Measurements from ENCODE around the gene FUT8.

The FUT8 gene

GRCh38 chr14:65373671-65374039 is 38.9 kb upstream of the FUT8 start:
- no peak for TF ChIP-seq CTCF (IDR thresholded peaks at IDR 0.05; ENCODE audit: low read depth, low read length)
- no peak for DNase-seq (ENCODE audit: extremely low read depth, low read depth)

GRCh38 chr14:65377576-65377975 is 35.0 kb upstream of the FUT8 start:
- DNase-seq (ENCODE audit: extremely low read depth, low read depth): no peak
- no peak for TF ChIP-seq CTCF (IDR thresholded peaks at IDR 0.05; ENCODE audit: low read depth, low read length)

- DNase-seq (ENCODE audit: extremely low read depth, low read depth): no peak
- no peak for TF ChIP-seq CTCF (IDR thresholded peaks at IDR 0.05; ENCODE audit: low read depth, low read length)
Observed at GRCh38 chr14:65382586-65382985, 29.9 kb upstream of the FUT8 start.

- no peak for DNase-seq (ENCODE audit: extremely low read depth, low read depth)
- no peak for TF ChIP-seq CTCF (IDR thresholded peaks at IDR 0.05; ENCODE audit: low read depth, low read length)
Observed at GRCh38 chr14:65387171-65387570, 25.4 kb upstream of the FUT8 start.

GRCh38 chr14:65387628-65388027 is 24.9 kb upstream of the FUT8 start:
- TF ChIP-seq CTCF (IDR thresholded peaks at IDR 0.05; ENCODE audit: low read depth, low read length): no peak
- DNase-seq (ENCODE audit: extremely low read depth, low read depth): no peak

GRCh38 chr14:65392296-65392695 is 20.2 kb upstream of the FUT8 start:
- no peak for DNase-seq (ENCODE audit: extremely low read depth, low read depth)
- TF ChIP-seq CTCF (IDR thresholded peaks at IDR 0.05; ENCODE audit: low read depth, low read length): no peak

GRCh38 chr14:65396082-65396910 is 16.2 kb upstream of the FUT8 start:
- TF ChIP-seq CTCF (IDR thresholded peaks at IDR 0.05; ENCODE audit: low read depth, low read length): no peak
- no peak for DNase-seq (ENCODE audit: extremely low read depth, low read depth)
